Osteocyte (in vitro differentiated cells): ENCODE data around the gene GOLGA8S. TPM values are rescaled to one million over a fixed set of nuclear protein-coding genes. Genes with fewer than 3 reads are reported as not detected.
"Not testable (repeated sequence)": the region's sequence is repeated elsewhere in the genome, so short reads cannot be mapped to it uniquely, and the experiment has no call there.

Experiments
- DNase-seq: peaks from one replicate; pipeline ENCODE4 v3.0.0; 2021; ENCODE audit warnings: mixed read lengths; ENCODE audit not compliant: unreplicated experiment; ENCODE audit errors: extremely low spot score
- H3K27ac Mint-ChIP-seq: one replicate; pipeline ENCODE4 v1.8.0; 2021; ENCODE audit warnings: mild to moderate bottlenecking, mixed read lengths; ENCODE audit not compliant: unreplicated experiment
- H3K27me3 Mint-ChIP-seq: one replicate; pipeline ENCODE4 v1.8.0; 2021; ENCODE audit warnings: mixed read lengths; ENCODE audit not compliant: unreplicated experiment
- H3K36me3 Mint-ChIP-seq: one replicate; pipeline ENCODE4 v1.8.0; 2021; ENCODE audit warnings: mixed read lengths; ENCODE audit not compliant: unreplicated experiment
- H3K4me1 Mint-ChIP-seq: one replicate; pipeline ENCODE4 v1.8.0; 2021; ENCODE audit warnings: mixed read lengths; ENCODE audit not compliant: unreplicated experiment
- H3K4me3 Mint-ChIP-seq: one replicate; pipeline ENCODE4 v1.8.0; 2021; ENCODE audit warnings: mild to moderate bottlenecking, moderate library complexity, mixed read lengths; ENCODE audit not compliant: unreplicated experiment
- H3K9me3 Mint-ChIP-seq: one replicate; pipeline ENCODE4 v1.8.0; 2021; ENCODE audit warnings: mixed read lengths; ENCODE audit not compliant: unreplicated experiment
- CTCF ChIP-seq: fragments of 200-600 bp; sonication (generic); IDR thresholded peaks from 2 replicates; pipeline ENCODE4 v1.5.0; 2021; ENCODE audit warnings: antibody characterized with exemption, mild to moderate bottlenecking, moderate library complexity
- total RNA-seq: library from RNA; stranded (reverse); gene quantifications from 2 replicates; pipeline ENCODE4 v1.2.1, GENCODE V29; 2021

Gene GOLGA8S
- total RNA-seq, 1 donor from 2014 or later, result 0.30 TPM

- no peak for TF ChIP-seq CTCF
These were observed 31.4 kb downstream of the GOLGA8S start for GRCh38 chr15:23385886-23386430.

GRCh38 chr15:23387621-23388190 is 33.2 kb downstream of the GOLGA8S start:
- Mint-ChIP-seq H3K4me3 (no peak overlapping the region), H3K4me1 (no peaks in the 10 kb centered on the region), H3K27me3 (no peaks in the 10 kb centered on the region), H3K36me3 (no peaks in the 10 kb centered on the region), H3K9me3 (no peaks in the 10 kb centered on the region), H3K27ac (no peak overlapping the region)
- no peak for TF ChIP-seq CTCF
- DNase-seq, result peak; percentile 49

More at GRCh38 chr15:23385886-23386430, 31.4 kb downstream of the GOLGA8S start:
- Mint-ChIP-seq H3K27me3 (no peaks in the 10 kb centered on the region), H3K4me3 (no peak overlapping the region), H3K36me3 (no peaks in the 10 kb centered on the region), H3K27ac (no peak overlapping the region), H3K9me3 (no peaks in the 10 kb centered on the region), H3K4me1 (no peaks in the 10 kb centered on the region)
- DNase-seq, result peak; percentile 66

- H3K27ac Mint-ChIP-seq, result no peak overlapping the region
- H3K36me3 Mint-ChIP-seq, result no peaks in the 10 kb centered on the region
- DNase-seq, result no peak
- H3K4me3 Mint-ChIP-seq, result no peak overlapping the region
- no peak for TF ChIP-seq CTCF
- H3K27me3 Mint-ChIP-seq, result no peaks in the 10 kb centered on the region
- H3K9me3 Mint-ChIP-seq, result no peaks in the 10 kb centered on the region
- no peaks in the 10 kb centered on the region for H3K4me1 Mint-ChIP-seq
These were observed 40.6 kb downstream of the GOLGA8S start for GRCh38 chr15:23395030-23395692.

GRCh38 chr15:23395832-23396231 is 41.3 kb downstream of the GOLGA8S start:
- no peak for TF ChIP-seq CTCF
- Mint-ChIP-seq H3K4me3 (no peak overlapping the region), H3K27ac (no peak overlapping the region), H3K9me3 (no peaks in the 10 kb centered on the region), H3K27me3 (no peaks in the 10 kb centered on the region), H3K4me1 (no peaks in the 10 kb centered on the region), H3K36me3 (no peaks in the 10 kb centered on the region)
- DNase-seq, result no peak

GRCh38 chr15:23397779-23398178 is 43.2 kb downstream of the GOLGA8S start:
- Mint-ChIP-seq H3K4me3 (no peak overlapping the region), H3K27me3 (no peaks in the 10 kb centered on the region), H3K9me3 (no peaks in the 10 kb centered on the region), H3K36me3 (no peaks in the 10 kb centered on the region), H3K27ac (no peak overlapping the region), H3K4me1 (no peaks in the 10 kb centered on the region)
- no peak for TF ChIP-seq CTCF
- DNase-seq, result no peak

- not testable (repeated sequence) for H3K27me3 Mint-ChIP-seq, DNase-seq, H3K9me3 Mint-ChIP-seq, H3K4me1 Mint-ChIP-seq, H3K4me3 Mint-ChIP-seq, H3K27ac Mint-ChIP-seq, H3K36me3 Mint-ChIP-seq
These were observed 43.8 kb downstream of the GOLGA8S start for GRCh38 chr15:23398357-23398756.

GRCh38 chr15:23399207-23399606 is 44.7 kb downstream of the GOLGA8S start:
- H3K27ac Mint-ChIP-seq, H3K4me3 Mint-ChIP-seq, H3K4me1 Mint-ChIP-seq, H3K27me3 Mint-ChIP-seq, H3K36me3 Mint-ChIP-seq, H3K9me3 Mint-ChIP-seq, DNase-seq: not testable (repeated sequence)
